ENCODE results near the gene TPST1. TPM values are rescaled to one million over a fixed set of nuclear protein-coding genes. Genes with fewer than 3 reads are reported as not detected.
"Not testable (repeated sequence)": the region's sequence is repeated elsewhere in the genome, so short reads cannot be mapped to it uniquely, and the experiment has no call there.

The TPST1 gene
- total RNA-seq (2021) = 11.0 and 14.9 TPM in 2 replicates
- Bru-seq, nascent RNA = percentile 62 among the genes with signal in this experiment
- percentile 63 among the genes with signal in this experiment for BruChase-seq, experiment 1, labeled RNA remaining after a 2-hour chase
- percentile 51 among the genes with signal in this experiment for BruChase-seq, experiment 2, labeled RNA remaining after a 6-hour chase
- long read RNA-seq, transcript TPST1-201 (6 exons, 2,116 nt) = major isoform, 15 of 43 reads
- long read RNA-seq, partial matches to known transcripts = 1 of 43 reads
- long read RNA-seq, other reads (novel, unspliced or antisense) = 25 of 43 reads

- peak; percentile 58; the same call in 1 of the 2 replicates for TF ChIP-seq CTCF (conservative IDR thresholded peaks at IDR 0.05)
- TF ChIP-seq EZH2 (IDR thresholded peaks at IDR 0.05; ENCODE audit: low read depth) = no peak
- no peaks in the 10 kb centered on the region for H3K27me3 ChIP-seq (ENCODE audit: insufficient read depth, low read depth)
- H3K4me1 ChIP-seq (replicated peaks; ENCODE audit: insufficient read depth) = peaks cover 5% of the 10 kb centered on the region; the same call in 1 of the 2 replicates
- peak within 1 kb of the TSS; percentile 96 for H2AFZ ChIP-seq
- no peaks in the 10 kb centered on the region for H3K9me3 ChIP-seq (ENCODE audit: insufficient read depth, low read depth)
- H3K79me2 ChIP-seq (ENCODE audit: low read depth) = no peaks in the 10 kb centered on the region
- H3K4me3 ChIP-seq = peak within 1 kb of the TSS; percentile 94
- intact Hi-C loops (cut with micrococcal nuclease; ENCODE audit: unreplicated experiment) = loop anchor here (2.0 to 5.0 kb wide), 2 partner anchors 56 to 207 kb away; no protein-coding TSS in a partner anchor
- BruUV-seq (replicated peaks) = no TSS peak
- no peaks in the 10 kb centered on the region for H4K20me1 ChIP-seq (ENCODE audit: insufficient read depth)
- H3K27ac ChIP-seq = no peak within 1 kb of the TSS
- CTCF ChIA-PET = interaction anchor here (0.5 to 0.7 kb wide), 4 partner anchors 9 to 125 kb away, joined by 3 to 4 read pairs (median 3); no protein-coding TSS in a partner anchor
- peak; percentile 69 to 93 for DNase-seq
- POLR2A ChIA-PET (ENCODE audit: unreplicated experiment) = interaction anchor here (0.5 to 0.6 kb wide), 3 partner anchors 125 to 265 kb away, joined by 3 to 5 read pairs (median 3); no protein-coding TSS in a partner anchor
- peak within 1 kb of the TSS; percentile 95 for H3K4me2 ChIP-seq
- H3K9me2 ChIP-seq (ENCODE audit: insufficient read depth) = no peaks in the 10 kb centered on the region
- no peaks in the 10 kb centered on the region for H3K36me3 ChIP-seq (ENCODE audit: low read depth)
- H3F3A ChIP-seq (ENCODE audit: insufficient read depth, low read depth) = no peaks in the 10 kb centered on the region
These were observed at the start of gene TPST1 for GRCh38 chr7:66204822-66205740. TPST1 (plus strand) TSS chr7:66205334; CDS start chr7:66240426, 35,092 bp downstream.

GRCh38 chr7:66156035-66156434, 49.1 kb upstream of the TPST1 start:
- POLR2A ChIA-PET (ENCODE audit: unreplicated experiment); H3K4me3 ChIP-seq; CTCF ChIA-PET; H3K79me2 ChIP-seq (ENCODE audit: low read depth); H3K9me2 ChIP-seq (ENCODE audit: insufficient read depth); H3K27ac ChIP-seq; BruUV-seq (replicated peaks); H4K20me1 ChIP-seq (ENCODE audit: insufficient read depth); H3K4me1 ChIP-seq (replicated peaks; ENCODE audit: insufficient read depth); H2AFZ ChIP-seq; H3K9me3 ChIP-seq (ENCODE audit: insufficient read depth, low read depth); DNase-seq; H3K27me3 ChIP-seq (ENCODE audit: insufficient read depth, low read depth); H3K4me2 ChIP-seq; intact Hi-C loops (cut with micrococcal nuclease; ENCODE audit: unreplicated experiment): not testable (repeated sequence)
- Histone ChIP-seq H3K36me3 (ENCODE audit: low read depth) (peaks cover 24% of the 10 kb centered on the region; the same call in 1 of the 2 replicates), H3F3A (ENCODE audit: insufficient read depth, low read depth) (peaks cover 21% of the 10 kb centered on the region; the same call in 1 of the 2 replicates)

- Histone ChIP-seq H4K20me1 (ENCODE audit: insufficient read depth) (no peaks in the 10 kb centered on the region), H3K4me2 (no peak overlapping the region), H3F3A (ENCODE audit: insufficient read depth, low read depth) (peaks cover 19% of the 10 kb centered on the region; the same call in 1 of the 2 replicates), H3K27me3 (ENCODE audit: insufficient read depth, low read depth) (no peaks in the 10 kb centered on the region), H3K9me2 (ENCODE audit: insufficient read depth) (no peaks in the 10 kb centered on the region), H3K4me1 (replicated peaks; ENCODE audit: insufficient read depth) (no peaks in the 10 kb centered on the region), H3K4me3 (no peak overlapping the region), H3K27ac (no peak overlapping the region), H2AFZ (no peak overlapping the region), H3K9me3 (ENCODE audit: insufficient read depth, low read depth) (no peaks in the 10 kb centered on the region), H3K79me2 (ENCODE audit: low read depth) (no peaks in the 10 kb centered on the region), H3K36me3 (ENCODE audit: low read depth) (peaks cover 21% of the 10 kb centered on the region; the same call in 1 of the 2 replicates)
- TF ChIP-seq EZH2 (IDR thresholded peaks at IDR 0.05; ENCODE audit: low read depth) (no peak), CTCF (conservative IDR thresholded peaks at IDR 0.05) (no peak)
- CTCF ChIA-PET = no interaction called here
- intact Hi-C loops (cut with micrococcal nuclease; ENCODE audit: unreplicated experiment) = no loop called here
- BruUV-seq (replicated peaks) = no TSS peak
- POLR2A ChIA-PET (ENCODE audit: unreplicated experiment) = no interaction called here
- no peak for DNase-seq
These were observed 48.1 kb upstream of the TPST1 start for GRCh38 chr7:66157060-66157459.

Measured in PC-9 (cell line).